Panc1 (cell line): ENCODE data around the gene KMT5B. TPM values are rescaled to one million over a fixed set of nuclear protein-coding genes. Genes with fewer than 3 reads are reported as not detected.

Experiments used
- ATAC-seq: fragments of 200-7000 bp; cut with Tn5 transposase; 2 replicates; pipeline ENCODE4 v1.9.1; 2020; ENCODE audit warnings: mild to moderate bottlenecking, moderate library complexity
- BruUV-seq: library from RNA; stranded (reverse); fragments of 400-500 nt; replicated peaks from 2 replicates; lab custom pipeline; 2021; lab: Mats Ljungman, UMichigan
- CTCF ChIA-PET: fragments of 300-600 bp; sonication (Branson Sonifier 250); formaldehyde crosslinking; loops from one replicate; lab custom pipeline; 2022; ENCODE audit warnings: antibody characterized with exemption; lab: Charles Lee
- POLR2A ChIA-PET: fragments of 300-600 bp; sonication (Branson Sonifier 250); formaldehyde crosslinking; loops from one replicate; lab custom pipeline; 2022; ENCODE audit warnings: antibody characterized with exemption; lab: Charles Lee
- DNase-seq: peaks from one replicate; pipeline ENCODE4 v3.0.0-alpha.2; 2010; ENCODE audit warnings: low read depth, low spot score
- H3K27ac ChIP-seq: 2 replicates; pipeline ENCODE4 v1.5.1; 2011; ENCODE audit warnings: mild to moderate bottlenecking, low read length, inconsistent platforms
- H3K27me3 ChIP-seq: fragments of 200-500 bp; sonication (Bioruptor generic); 2 replicates; pipeline ENCODE4 v1.6.0; 2014; ENCODE audit warnings: low read length, inconsistent platforms; ENCODE audit not compliant: control insufficient read depth, insufficient read depth
- H3K36me3 ChIP-seq: fragments of 200-500 bp; sonication (Bioruptor generic); 2 replicates; pipeline ENCODE4 v1.5.1; 2014; ENCODE audit warnings: inconsistent platforms, mild to moderate bottlenecking, low read length, moderate library complexity; ENCODE audit not compliant: control insufficient read depth, insufficient read depth
- H3K4me1 ChIP-seq: 2 replicates; pipeline ENCODE4 v1.5.1; 2011; ENCODE audit warnings: inconsistent platforms, mild to moderate bottlenecking, low read length, moderate library complexity; ENCODE audit not compliant: control insufficient read depth, insufficient read depth
- H3K4me3 ChIP-seq, 2 experiments: 2 replicates each; pipeline ENCODE4 v1.5.1; 2011 to 2012; ENCODE audit warnings: low read depth in 2 of 2, low read length in 2 of 2, mild to moderate bottlenecking in 2 of 2, inconsistent platforms in 1 of 2, moderate library complexity in 1 of 2
- H3K9me3 ChIP-seq: fragments of 200-500 bp; sonication (Bioruptor generic); 2 replicates; pipeline ENCODE4 v1.5.1; 2014; ENCODE audit warnings: low read depth, mild to moderate bottlenecking, inconsistent platforms, low read length, moderate library complexity; ENCODE audit not compliant: control insufficient read depth, insufficient read depth
- POLR2AphosphoS5 ChIP-seq: IDR thresholded peaks from 2 replicates; pipeline ENCODE4 v1.6.1; 2012; ENCODE audit warnings: mild to moderate bottlenecking, low read depth, low read length, moderate library complexity
- SIN3A ChIP-seq: IDR thresholded peaks from 2 replicates; pipeline ENCODE4 v1.6.1; 2012; ENCODE audit warnings: low read depth, mild to moderate bottlenecking, low read length, moderate library complexity, borderline replicate concordance; ENCODE audit not compliant: insufficient read depth
- TCF7L2 ChIP-seq: IDR thresholded peaks from 2 replicates; pipeline ENCODE4 v1.6.1; 2011; ENCODE audit warnings: mild to moderate bottlenecking, low read depth, low read length, inconsistent platforms
- in situ Hi-C: cut with HindIII; loops from 2 replicates; pipeline ENCODE4 v1.10.0; 2016; ENCODE audit warnings: low sequenced_read_pairs, low pct_unique_long_range_greater_than_20kb
- intact Hi-C: fragments of 100-400 bp; cut with micrococcal nuclease; formaldehyde crosslinking; loops from one replicate; pipeline ENCODE4 v1.10.0; 2022; ENCODE audit not compliant: unreplicated experiment
- total RNA-seq: library from RNA; stranded (reverse); gene quantifications from one replicate; pipeline ENCODE4 v1.2.1, GENCODE V29; 2021; ENCODE audit not compliant: unreplicated experiment
- TF ChIP-seq, protein P1 (sequence below): fragments of 450-650 bp; IDR thresholded peaks from 2 replicates; pipeline ENCODE4 v1.5.1; 2017; ENCODE audit warnings: mild to moderate bottlenecking
- TF ChIP-seq, protein P2 (sequence below), 2 experiments: IDR thresholded peaks; 2 replicates each; pipeline ENCODE4 v1.6.1; 2011 to 2012; ENCODE audit warnings: low read depth in 2 of 2, control low read depth in 1 of 2, low read length in 1 of 2, mild to moderate bottlenecking in 1 of 2, moderate library complexity in 1 of 2; ENCODE audit not compliant: insufficient read depth in 1 of 2

The KMT5B gene
- total RNA-seq, 1 experiment from 2014 or later: 48.6 TPM

DNA sequence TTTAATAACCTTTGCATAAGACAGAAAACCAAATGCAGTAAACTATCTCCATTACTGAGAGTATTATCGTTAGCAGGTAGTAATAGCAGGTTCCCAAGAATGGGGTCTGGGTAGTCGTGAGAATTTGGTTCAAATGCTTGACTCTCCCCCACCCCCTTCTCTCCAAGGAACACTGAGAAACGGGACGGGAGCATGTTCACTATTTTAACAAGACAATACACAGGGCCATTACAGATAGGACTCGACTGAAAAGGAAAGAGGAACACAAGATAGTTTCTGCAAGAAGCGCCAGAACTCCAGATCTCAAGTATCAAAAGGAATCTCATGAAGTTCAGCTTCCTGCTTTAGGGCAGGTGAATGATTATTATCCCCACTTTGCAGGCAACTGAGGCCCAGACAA lies 27.0 kb downstream of the KMT5B start:
- BruUV-seq: no TSS peak
- ChIA-PET CTCF (no interaction called here), POLR2A (no interaction called here)
- intact Hi-C loops (no loop called here), in situ Hi-C loops (no loop called here)
- Histone ChIP-seq H3K4me3 (no peak overlapping the region), H3K27me3 (no peaks in the 10 kb centered on the region), H3K4me1 (no peaks in the 10 kb centered on the region), H3K36me3 (peaks cover 8% of the 10 kb centered on the region), H3K27ac (no peak overlapping the region), H3K9me3 (no peaks in the 10 kb centered on the region)
- ATAC-seq: no peak
- DNase-seq: no peak
- TF ChIP-seq TCF7L2 (no peak), POLR2AphosphoS5 (no peak), SIN3A (no peak)
- TF ChIP-seq, protein P1, sequence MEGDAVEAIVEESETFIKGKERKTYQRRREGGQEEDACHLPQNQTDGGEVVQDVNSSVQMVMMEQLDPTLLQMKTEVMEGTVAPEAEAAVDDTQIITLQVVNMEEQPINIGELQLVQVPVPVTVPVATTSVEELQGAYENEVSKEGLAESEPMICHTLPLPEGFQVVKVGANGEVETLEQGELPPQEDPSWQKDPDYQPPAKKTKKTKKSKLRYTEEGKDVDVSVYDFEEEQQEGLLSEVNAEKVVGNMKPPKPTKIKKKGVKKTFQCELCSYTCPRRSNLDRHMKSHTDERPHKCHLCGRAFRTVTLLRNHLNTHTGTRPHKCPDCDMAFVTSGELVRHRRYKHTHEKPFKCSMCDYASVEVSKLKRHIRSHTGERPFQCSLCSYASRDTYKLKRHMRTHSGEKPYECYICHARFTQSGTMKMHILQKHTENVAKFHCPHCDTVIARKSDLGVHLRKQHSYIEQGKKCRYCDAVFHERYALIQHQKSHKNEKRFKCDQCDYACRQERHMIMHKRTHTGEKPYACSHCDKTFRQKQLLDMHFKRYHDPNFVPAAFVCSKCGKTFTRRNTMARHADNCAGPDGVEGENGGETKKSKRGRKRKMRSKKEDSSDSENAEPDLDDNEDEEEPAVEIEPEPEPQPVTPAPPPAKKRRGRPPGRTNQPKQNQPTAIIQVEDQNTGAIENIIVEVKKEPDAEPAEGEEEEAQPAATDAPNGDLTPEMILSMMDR: no peak
- TF ChIP-seq, protein P2, sequence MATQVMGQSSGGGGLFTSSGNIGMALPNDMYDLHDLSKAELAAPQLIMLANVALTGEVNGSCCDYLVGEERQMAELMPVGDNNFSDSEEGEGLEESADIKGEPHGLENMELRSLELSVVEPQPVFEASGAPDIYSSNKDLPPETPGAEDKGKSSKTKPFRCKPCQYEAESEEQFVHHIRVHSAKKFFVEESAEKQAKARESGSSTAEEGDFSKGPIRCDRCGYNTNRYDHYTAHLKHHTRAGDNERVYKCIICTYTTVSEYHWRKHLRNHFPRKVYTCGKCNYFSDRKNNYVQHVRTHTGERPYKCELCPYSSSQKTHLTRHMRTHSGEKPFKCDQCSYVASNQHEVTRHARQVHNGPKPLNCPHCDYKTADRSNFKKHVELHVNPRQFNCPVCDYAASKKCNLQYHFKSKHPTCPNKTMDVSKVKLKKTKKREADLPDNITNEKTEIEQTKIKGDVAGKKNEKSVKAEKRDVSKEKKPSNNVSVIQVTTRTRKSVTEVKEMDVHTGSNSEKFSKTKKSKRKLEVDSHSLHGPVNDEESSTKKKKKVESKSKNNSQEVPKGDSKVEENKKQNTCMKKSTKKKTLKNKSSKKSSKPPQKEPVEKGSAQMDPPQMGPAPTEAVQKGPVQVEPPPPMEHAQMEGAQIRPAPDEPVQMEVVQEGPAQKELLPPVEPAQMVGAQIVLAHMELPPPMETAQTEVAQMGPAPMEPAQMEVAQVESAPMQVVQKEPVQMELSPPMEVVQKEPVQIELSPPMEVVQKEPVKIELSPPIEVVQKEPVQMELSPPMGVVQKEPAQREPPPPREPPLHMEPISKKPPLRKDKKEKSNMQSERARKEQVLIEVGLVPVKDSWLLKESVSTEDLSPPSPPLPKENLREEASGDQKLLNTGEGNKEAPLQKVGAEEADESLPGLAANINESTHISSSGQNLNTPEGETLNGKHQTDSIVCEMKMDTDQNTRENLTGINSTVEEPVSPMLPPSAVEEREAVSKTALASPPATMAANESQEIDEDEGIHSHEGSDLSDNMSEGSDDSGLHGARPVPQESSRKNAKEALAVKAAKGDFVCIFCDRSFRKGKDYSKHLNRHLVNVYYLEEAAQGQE (IDR thresholded peaks at IDR 0.05; ENCODE audit: insufficient read depth in 1 of 2, low read depth in 2 of 2, low read length in 1 of 2): no peak

DNA sequence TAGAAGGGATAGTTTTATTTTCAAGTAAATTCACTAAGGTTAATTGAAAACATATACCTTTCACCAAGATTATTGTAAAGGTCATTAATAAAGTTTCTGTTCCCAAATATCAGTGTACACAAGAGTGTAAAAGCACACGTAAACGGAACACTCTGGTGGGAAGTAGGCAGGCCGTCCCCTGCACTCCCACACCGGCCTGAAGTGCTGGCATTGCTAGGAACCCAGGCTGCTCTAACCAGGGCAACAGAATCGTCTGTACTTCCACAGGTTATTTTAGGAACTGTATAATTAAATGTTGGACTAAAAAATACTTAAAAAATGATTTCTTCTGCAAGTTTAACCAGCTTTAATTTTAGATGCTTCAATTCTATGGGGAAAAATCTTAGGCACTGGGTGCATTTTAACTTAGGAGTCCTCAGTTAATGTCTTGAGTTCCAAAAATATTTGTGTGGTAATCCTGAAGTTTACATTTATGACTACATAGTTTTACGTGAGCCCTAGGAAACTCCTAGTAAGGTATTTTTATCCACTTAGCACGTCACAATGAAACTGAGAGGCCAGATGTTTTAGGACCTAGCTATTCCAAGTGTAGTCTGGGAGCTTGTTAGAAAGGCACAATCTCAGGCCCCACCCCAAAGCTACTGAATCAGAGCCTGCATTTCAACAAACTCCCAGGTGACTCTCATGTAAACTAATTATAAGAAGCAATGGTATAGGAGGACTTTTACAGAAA lies 31.2 kb downstream of the KMT5B start:
- Histone ChIP-seq H3K27me3 (no peaks in the 10 kb centered on the region), H3K4me3 (no peak overlapping the region), H3K36me3 (peaks cover 15% of the 10 kb centered on the region), H3K27ac (no peak overlapping the region), H3K4me1 (no peaks in the 10 kb centered on the region), H3K9me3 (no peaks in the 10 kb centered on the region)
- POLR2A ChIA-PET: no interaction called here
- no TSS peak for BruUV-seq
- ATAC-seq (0 out of 2 replicates have a peak, but pooled peaks have one; percentile 34), DNase-seq (no peak)
- no peak for TF ChIP-seq POLR2AphosphoS5
- intact Hi-C loops: no loop called here
- CTCF ChIA-PET: interaction anchor here (0.6 kb wide), 1 partner anchor 61 kb away, joined by 3 read pairs; no protein-coding TSS in a partner anchor
- in situ Hi-C loops: no loop called here

DNA sequence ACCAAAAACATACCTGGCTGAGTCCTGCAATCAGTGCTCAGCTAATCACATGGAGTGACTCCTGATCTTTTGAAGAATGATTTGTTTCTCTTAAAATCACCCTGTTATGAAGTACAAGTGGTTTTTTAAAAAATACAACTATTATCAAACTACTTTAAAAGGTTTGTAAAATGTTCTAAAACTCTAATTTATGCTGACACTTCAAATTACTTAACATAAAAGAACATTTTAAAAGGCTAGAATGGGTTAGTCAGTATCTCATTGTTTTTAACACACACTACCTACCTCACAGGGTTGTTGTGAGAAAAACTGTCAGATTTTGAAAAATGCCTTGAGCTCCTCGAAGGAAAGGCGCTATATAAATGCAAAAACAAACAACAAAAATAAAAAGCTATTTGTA lies 33.2 kb downstream of the KMT5B start:
- H3K36me3 ChIP-seq: peaks cover 15% of the 10 kb centered on the region
- no peaks in the 10 kb centered on the region for H3K27me3 ChIP-seq
- H3K27ac ChIP-seq: no peak overlapping the region
- intact Hi-C loops (no loop called here), in situ Hi-C loops (no loop called here)
- CTCF ChIA-PET: no interaction called here
- POLR2A ChIA-PET: no interaction called here
- no peaks in the 10 kb centered on the region for H3K4me1 ChIP-seq
- no peak for TF ChIP-seq TCF7L2
- TF ChIP-seq, protein P1: no peak
- TF ChIP-seq, protein P2 (IDR thresholded peaks at IDR 0.05; ENCODE audit: insufficient read depth in 1 of 2, low read depth in 2 of 2, low read length in 1 of 2): no peak
- no peak for TF ChIP-seq SIN3A
- TF ChIP-seq POLR2AphosphoS5: no peak
- DNase-seq (no peak), ATAC-seq (no peak)
- no peaks in the 10 kb centered on the region for H3K9me3 ChIP-seq
- no TSS peak for BruUV-seq
- H3K4me3 ChIP-seq: no peak overlapping the region
